Measurements from ENCODE around the gene ARMC2. TPM values are rescaled to one million over a fixed set of nuclear protein-coding genes. Genes with fewer than 3 reads are reported as not detected.

ARMC2 gene
- total RNA-seq (ENCODE audit: unreplicated experiment) = 6.9 TPM
- long read RNA-seq, partial matches to known transcripts = 0 of 2 reads
- long read RNA-seq, other reads (novel, unspliced or antisense) = 2 of 2 reads

DNA sequence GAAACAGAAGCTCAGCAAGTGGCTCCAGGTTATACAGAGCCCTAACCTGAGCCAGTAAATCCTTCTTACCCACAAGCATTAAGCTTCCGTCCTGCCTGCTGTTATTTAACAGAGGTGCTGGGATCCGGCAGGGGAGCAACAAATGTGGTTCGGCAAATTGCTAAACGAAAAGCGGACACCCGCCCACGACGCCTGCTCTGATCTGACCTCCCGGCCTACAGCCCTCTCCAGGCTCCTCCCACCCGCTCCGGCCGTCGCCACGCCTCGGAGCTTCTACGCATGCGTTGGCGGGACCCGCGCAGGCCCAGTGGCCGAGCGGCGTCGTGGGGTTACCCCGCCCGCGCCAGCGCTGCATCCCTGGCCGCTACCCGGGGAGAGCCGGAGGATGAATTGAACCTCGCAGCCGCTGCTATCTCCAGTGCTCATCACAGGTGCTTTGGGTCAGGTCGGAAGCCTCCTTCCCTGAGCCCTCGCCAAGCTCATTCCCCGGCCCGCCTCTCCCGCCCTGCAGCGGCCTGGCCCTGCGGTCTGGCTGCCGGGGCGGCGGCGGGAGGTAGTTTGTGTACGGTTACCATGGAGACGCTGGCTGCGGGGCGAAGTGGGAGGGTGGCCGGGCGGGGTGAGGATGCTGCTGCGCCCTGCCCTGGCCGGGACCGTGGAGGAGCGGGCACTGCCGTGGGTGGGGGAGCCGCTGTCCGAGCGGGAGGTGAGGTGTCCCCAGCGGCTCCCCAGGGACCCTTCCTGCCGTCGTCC is at the start of gene ARMC2:
Gene ARMC2 (plus strand): TSS at position 307 of the 753 bp plus-strand sequence. CDS start 5,846 bp downstream, outside the sequence.
- peak within 1 kb of the TSS; percentile 12 for H3K27ac Mint-ChIP-seq (ENCODE audit: unreplicated experiment)
- H3K4me1 Mint-ChIP-seq (ENCODE audit: low read depth, unreplicated experiment) = peaks cover 4% of the 10 kb centered on the region
- no peaks in the 10 kb centered on the region for H3K36me3 Mint-ChIP-seq (ENCODE audit: unreplicated experiment)
- peak; percentile 97 for DNase-seq
- H3K27me3 Mint-ChIP-seq (ENCODE audit: unreplicated experiment) = no peaks in the 10 kb centered on the region
- no peak for TF ChIP-seq CTCF (IDR thresholded peaks at IDR 0.05; ENCODE audit: partially characterized antibody, unreplicated experiment)
- peak within 1 kb of the TSS; percentile 95 for H3K4me3 Mint-ChIP-seq (ENCODE audit: unreplicated experiment)
- H3K9me3 Mint-ChIP-seq (ENCODE audit: unreplicated experiment) = no peaks in the 10 kb centered on the region

DNA sequence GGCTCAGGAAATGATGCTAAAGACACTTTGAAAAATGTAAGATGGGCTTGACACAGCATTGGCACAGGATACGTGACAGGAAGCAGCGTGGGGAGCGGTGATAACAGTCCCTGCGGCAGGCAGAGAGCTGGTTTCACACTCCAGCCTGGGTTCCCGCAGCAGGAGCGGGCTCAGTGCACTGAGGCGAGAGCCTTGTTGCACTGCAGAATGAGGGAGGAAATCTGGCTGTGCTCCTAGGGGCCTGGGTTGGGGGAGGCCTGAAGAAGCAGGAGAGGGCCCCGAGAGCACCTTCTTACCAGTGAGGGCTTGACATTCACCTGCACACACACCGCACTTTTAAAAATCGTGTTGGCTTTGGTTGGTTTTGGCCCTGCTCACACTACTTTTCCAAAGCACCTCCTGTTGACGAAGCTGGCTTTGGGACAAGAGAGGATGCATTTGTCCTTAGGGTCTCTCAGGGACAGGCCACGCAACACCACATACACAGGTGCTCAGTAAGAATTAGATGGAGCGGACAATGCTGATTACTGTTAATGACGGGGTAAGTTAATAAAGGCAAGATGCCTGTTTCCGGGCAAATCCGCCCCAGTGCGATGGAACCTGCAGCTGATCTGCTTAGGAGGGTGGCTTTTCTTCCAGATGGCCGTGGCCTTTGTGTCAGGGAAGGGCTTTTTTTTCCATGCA is 49.4 kb upstream of the ARMC2 start:
- Mint-ChIP-seq H3K36me3 (ENCODE audit: unreplicated experiment) (no peaks in the 10 kb centered on the region), H3K4me1 (ENCODE audit: low read depth, unreplicated experiment) (peaks cover 30% of the 10 kb centered on the region), H3K4me3 (ENCODE audit: unreplicated experiment) (no peak overlapping the region), H3K9me3 (ENCODE audit: unreplicated experiment) (no peaks in the 10 kb centered on the region), H3K27me3 (ENCODE audit: unreplicated experiment) (peaks cover 2% of the 10 kb centered on the region), H3K27ac (ENCODE audit: unreplicated experiment) (peak overlapping the region; percentile 5)
- no peak for DNase-seq
- TF ChIP-seq CTCF (IDR thresholded peaks at IDR 0.05; ENCODE audit: partially characterized antibody, unreplicated experiment) = no peak

DNA sequence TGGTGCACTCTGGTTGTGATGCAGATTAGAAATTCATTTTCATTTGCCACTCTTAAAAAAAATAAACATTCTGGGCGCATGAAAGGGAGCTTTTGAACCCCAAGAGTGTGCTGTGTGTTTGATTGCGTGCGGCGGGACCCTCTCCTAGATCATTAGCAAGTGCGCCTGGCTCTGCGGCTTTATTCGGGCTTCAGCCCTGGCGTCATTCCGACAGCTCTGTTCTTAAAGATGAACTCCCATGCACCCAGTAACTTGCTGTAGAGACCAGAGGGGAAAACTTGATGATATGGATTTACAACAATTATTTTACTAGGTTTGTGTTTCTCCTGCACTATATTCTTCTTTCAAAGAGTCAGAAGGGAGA is 48.9 kb upstream of the ARMC2 start:
- Mint-ChIP-seq H3K27me3 (ENCODE audit: unreplicated experiment) (peaks cover 2% of the 10 kb centered on the region), H3K4me3 (ENCODE audit: unreplicated experiment) (no peak overlapping the region), H3K36me3 (ENCODE audit: unreplicated experiment) (no peaks in the 10 kb centered on the region), H3K27ac (ENCODE audit: unreplicated experiment) (peak overlapping the region; percentile 5), H3K4me1 (ENCODE audit: low read depth, unreplicated experiment) (peaks cover 30% of the 10 kb centered on the region), H3K9me3 (ENCODE audit: unreplicated experiment) (no peaks in the 10 kb centered on the region)
- no peak for DNase-seq
- TF ChIP-seq CTCF (IDR thresholded peaks at IDR 0.05; ENCODE audit: partially characterized antibody, unreplicated experiment) = no peak

- no peak for DNase-seq
- Mint-ChIP-seq H3K27ac (ENCODE audit: unreplicated experiment) (no peak overlapping the region), H3K27me3 (ENCODE audit: unreplicated experiment) (peaks cover 4% of the 10 kb centered on the region), H3K4me1 (ENCODE audit: low read depth, unreplicated experiment) (peaks cover 30% of the 10 kb centered on the region), H3K4me3 (ENCODE audit: unreplicated experiment) (no peak overlapping the region), H3K9me3 (ENCODE audit: unreplicated experiment) (peaks cover under 1% of the 10 kb centered on the region), H3K36me3 (ENCODE audit: unreplicated experiment) (no peaks in the 10 kb centered on the region)
- TF ChIP-seq CTCF (IDR thresholded peaks at IDR 0.05; ENCODE audit: partially characterized antibody, unreplicated experiment) = no peak
Measured at GRCh38 chr6:108799791-108800190, 48.4 kb upstream of the ARMC2 start.

GRCh38 chr6:108800427-108800864 is 47.8 kb upstream of the ARMC2 start:
- Mint-ChIP-seq H3K9me3 (ENCODE audit: unreplicated experiment) (peaks cover 5% of the 10 kb centered on the region), H3K27me3 (ENCODE audit: unreplicated experiment) (peaks cover 8% of the 10 kb centered on the region), H3K27ac (ENCODE audit: unreplicated experiment) (no peak overlapping the region), H3K4me3 (ENCODE audit: unreplicated experiment) (no peak overlapping the region), H3K36me3 (ENCODE audit: unreplicated experiment) (no peaks in the 10 kb centered on the region), H3K4me1 (ENCODE audit: low read depth, unreplicated experiment) (peaks cover 36% of the 10 kb centered on the region)
- TF ChIP-seq CTCF (IDR thresholded peaks at IDR 0.05; ENCODE audit: partially characterized antibody, unreplicated experiment) = no peak
- DNase-seq = no peak

Measured in glutamatergic neuron (in vitro differentiated cells).